ENCODE measurements around the gene ZNF557.

Gene ZNF557

DNA sequence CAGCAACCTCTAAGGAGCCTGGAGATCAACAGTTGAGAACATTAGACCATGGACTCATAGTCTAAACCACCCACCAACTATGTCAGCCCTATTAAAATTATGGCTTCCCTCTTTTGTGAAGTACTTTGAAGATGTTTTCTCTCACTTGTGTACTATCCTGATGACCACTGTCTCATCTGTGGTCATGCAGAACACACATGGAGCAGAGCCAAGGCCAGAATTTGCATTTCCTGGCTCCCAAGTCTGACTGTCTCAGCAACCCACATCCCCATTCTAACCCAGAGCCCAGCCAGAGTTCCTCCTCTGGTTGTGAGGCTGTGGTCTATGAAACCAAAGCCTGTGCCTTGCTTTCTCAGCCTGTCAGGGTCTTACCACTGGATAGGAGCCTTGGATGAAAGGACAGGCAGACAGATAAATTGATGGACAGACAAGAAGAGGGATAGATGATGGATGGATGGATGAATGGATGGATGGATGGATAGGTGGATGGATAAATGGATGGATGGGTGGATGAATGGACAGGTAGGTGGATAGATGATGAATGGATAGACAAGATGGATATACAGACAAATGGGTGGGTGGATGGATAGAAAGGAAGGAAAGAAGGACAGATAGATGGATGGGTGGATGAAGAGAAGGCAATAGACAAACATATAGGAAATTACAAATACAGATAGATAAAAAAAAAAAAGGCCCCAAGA, 35.4 kb downstream of the ZNF557 start:
- Histone ChIP-seq H3K4me3 (ENCODE audit: low read depth, low read length) (no peak overlapping the region), H3K36me3 (ENCODE audit: control insufficient read depth in 2 of 2, insufficient read depth in 1 of 2, low read length in 2 of 2) (no peaks in the 10 kb centered on the region), H3K9me3 (ENCODE audit: control insufficient read depth, insufficient read depth, low read depth, low read length) (no peaks in the 10 kb centered on the region), H3K27ac (ENCODE audit: extremely low read depth, low read depth, low read length) (no peak overlapping the region), H3K4me1 (ENCODE audit: control insufficient read depth, insufficient read depth, low read length) (no peaks in the 10 kb centered on the region)
- TF ChIP-seq ZNF311 (tag by site-specific recombination; IDR thresholded peaks at IDR 0.05; ENCODE audit: borderline replicate concordance) (no peak), GLI4 (tag by site-specific recombination; IDR thresholded peaks at IDR 0.05) (no peak), ZNF169 (tag by site-specific recombination; IDR thresholded peaks at IDR 0.05) (no peak), ZNF366 (tag by site-specific recombination; conservative IDR thresholded peaks at IDR 0.05) (peak; percentile 88), ZBTB17 (tag by site-specific recombination; IDR thresholded peaks at IDR 0.05) (peak; percentile 88), ZNF791 (tag by site-specific recombination; IDR thresholded peaks at IDR 0.05) (no peak), ZSCAN30 (tag by site-specific recombination; IDR thresholded peaks at IDR 0.05) (no peak), ZNF501 (tag by site-specific recombination; IDR thresholded peaks at IDR 0.05) (no peak), ZNF292 (tag by site-specific recombination; IDR thresholded peaks at IDR 0.05; ENCODE audit: borderline replicate concordance, low read depth) (no peak), ZNF555 (tag by site-specific recombination; conservative IDR thresholded peaks at IDR 0.05) (no peak), ZNF248 (tag by site-specific recombination; IDR thresholded peaks at IDR 0.05) (no peak), ZNF155 (tag by site-specific recombination; IDR thresholded peaks at IDR 0.05) (0 out of 2 replicates have a peak, but pooled peaks have one; percentile 57), ZNF2 (tag by site-specific recombination; IDR thresholded peaks at IDR 0.05) (no peak)
- TF ChIP-seq, protein P1, sequence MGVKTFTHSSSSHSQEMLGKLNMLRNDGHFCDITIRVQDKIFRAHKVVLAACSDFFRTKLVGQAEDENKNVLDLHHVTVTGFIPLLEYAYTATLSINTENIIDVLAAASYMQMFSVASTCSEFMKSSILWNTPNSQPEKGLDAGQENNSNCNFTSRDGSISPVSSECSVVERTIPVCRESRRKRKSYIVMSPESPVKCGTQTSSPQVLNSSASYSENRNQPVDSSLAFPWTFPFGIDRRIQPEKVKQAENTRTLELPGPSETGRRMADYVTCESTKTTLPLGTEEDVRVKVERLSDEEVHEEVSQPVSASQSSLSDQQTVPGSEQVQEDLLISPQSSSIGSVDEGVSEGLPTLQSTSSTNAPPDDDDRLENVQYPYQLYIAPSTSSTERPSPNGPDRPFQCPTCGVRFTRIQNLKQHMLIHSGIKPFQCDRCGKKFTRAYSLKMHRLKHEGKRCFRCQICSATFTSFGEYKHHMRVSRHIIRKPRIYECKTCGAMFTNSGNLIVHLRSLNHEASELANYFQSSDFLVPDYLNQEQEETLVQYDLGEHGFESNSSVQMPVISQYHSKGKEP (tag by site-specific recombination; IDR thresholded peaks at IDR 0.05) = no peak
- TF ChIP-seq, protein P2, sequence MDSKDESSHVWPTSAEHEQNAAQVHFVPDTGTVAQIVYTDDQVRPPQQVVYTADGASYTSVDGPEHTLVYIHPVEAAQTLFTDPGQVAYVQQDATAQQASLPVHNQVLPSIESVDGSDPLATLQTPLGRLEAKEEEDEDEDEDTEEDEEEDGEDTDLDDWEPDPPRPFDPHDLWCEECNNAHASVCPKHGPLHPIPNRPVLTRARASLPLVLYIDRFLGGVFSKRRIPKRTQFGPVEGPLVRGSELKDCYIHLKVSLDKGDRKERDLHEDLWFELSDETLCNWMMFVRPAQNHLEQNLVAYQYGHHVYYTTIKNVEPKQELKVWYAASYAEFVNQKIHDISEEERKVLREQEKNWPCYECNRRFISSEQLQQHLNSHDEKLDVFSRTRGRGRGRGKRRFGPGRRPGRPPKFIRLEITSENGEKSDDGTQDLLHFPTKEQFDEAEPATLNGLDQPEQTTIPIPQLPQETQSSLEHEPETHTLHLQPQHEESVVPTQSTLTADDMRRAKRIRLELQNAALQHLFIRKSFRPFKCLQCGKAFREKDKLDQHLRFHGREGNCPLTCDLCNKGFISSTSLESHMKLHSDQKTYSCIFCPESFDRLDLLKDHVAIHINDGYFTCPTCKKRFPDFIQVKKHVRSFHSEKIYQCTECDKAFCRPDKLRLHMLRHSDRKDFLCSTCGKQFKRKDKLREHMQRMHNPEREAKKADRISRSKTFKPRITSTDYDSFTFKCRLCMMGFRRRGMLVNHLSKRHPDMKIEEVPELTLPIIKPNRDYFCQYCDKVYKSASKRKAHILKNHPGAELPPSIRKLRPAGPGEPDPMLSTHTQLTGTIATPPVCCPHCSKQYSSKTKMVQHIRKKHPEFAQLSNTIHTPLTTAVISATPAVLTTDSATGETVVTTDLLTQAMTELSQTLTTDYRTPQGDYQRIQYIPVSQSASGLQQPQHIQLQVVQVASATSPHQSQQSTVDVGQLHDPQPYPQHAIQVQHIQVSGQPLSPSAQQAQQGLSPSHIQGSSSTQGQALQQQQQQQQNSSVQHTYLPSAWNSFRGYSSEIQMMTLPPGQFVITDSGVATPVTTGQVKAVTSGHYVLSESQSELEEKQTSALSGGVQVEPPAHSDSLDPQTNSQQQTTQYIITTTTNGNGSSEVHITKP (tag by site-specific recombination; IDR thresholded peaks at IDR 0.05) = no peak
- ChIA-PET CTCF (no interaction called here), POLR2A (no interaction called here)

DNA sequence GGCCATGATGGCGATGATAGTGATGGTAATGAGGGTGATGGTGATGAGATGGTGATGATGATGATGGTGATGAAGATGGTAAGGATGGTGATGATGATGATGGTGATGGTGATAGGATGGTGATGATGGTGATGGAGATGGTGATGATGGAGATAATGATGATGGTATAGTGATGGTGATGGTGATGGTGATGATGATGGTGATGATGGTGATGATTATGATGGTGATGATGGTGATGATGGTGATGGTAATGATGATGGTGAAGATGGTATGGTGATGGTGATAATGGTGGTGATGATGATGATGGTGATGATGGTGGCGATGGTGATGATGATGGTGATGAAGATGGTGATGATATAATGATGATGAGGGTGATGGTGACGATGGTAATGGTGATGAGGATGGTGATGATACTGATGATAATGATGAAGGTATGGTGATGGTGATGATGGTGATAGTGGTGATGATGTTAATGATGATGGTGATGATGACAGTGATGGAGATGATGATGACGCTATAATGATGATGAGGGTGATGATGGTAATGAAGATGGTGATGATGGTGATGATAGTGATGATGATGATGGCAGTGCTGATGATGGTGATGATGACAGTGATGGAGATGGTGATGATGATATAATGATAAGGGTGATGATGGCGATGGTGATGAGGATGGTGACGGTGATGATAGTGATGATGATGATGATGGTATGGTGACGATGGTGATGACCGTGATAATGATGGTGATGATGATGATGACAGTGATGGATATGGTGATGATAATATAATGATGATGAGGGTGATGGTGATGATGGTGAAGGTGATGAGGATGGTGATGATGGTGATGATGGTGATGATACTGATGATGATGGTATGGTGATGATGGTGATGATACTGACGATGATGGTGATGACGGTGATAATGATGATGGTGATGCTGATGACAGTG, 37.5 kb downstream of the ZNF557 start:
- POLR2A ChIA-PET = no interaction called here
- H3K36me3 ChIP-seq (ENCODE audit: control insufficient read depth in 2 of 2, insufficient read depth in 1 of 2, low read length in 2 of 2) = no peaks in the 10 kb centered on the region
- H3K4me3 ChIP-seq (ENCODE audit: low read depth, low read length) = no peak overlapping the region
- no peaks in the 10 kb centered on the region for H3K4me1 ChIP-seq (ENCODE audit: control insufficient read depth, insufficient read depth, low read length)
- H3K9me3 ChIP-seq (ENCODE audit: control insufficient read depth, insufficient read depth, low read depth, low read length) = no peaks in the 10 kb centered on the region
- CTCF ChIA-PET = no interaction called here
- H3K27ac ChIP-seq (ENCODE audit: extremely low read depth, low read depth, low read length) = no peak overlapping the region
- TF ChIP-seq, protein P3, sequence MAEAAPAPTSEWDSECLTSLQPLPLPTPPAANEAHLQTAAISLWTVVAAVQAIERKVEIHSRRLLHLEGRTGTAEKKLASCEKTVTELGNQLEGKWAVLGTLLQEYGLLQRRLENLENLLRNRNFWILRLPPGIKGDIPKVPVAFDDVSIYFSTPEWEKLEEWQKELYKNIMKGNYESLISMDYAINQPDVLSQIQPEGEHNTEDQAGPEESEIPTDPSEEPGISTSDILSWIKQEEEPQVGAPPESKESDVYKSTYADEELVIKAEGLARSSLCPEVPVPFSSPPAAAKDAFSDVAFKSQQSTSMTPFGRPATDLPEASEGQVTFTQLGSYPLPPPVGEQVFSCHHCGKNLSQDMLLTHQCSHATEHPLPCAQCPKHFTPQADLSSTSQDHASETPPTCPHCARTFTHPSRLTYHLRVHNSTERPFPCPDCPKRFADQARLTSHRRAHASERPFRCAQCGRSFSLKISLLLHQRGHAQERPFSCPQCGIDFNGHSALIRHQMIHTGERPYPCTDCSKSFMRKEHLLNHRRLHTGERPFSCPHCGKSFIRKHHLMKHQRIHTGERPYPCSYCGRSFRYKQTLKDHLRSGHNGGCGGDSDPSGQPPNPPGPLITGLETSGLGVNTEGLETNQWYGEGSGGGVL (tag by site-specific recombination; IDR thresholded peaks at IDR 0.05) = no peak
- TF ChIP-seq ZNF768 (tag by site-specific recombination; IDR thresholded peaks at IDR 0.05) (no peak), ZNF138 (tag by site-specific recombination; IDR thresholded peaks at IDR 0.05; ENCODE audit: borderline replicate concordance) (no peak), ZSCAN23 (tag by site-specific recombination; IDR thresholded peaks at IDR 0.05) (no peak)
- TF ChIP-seq, protein P4, sequence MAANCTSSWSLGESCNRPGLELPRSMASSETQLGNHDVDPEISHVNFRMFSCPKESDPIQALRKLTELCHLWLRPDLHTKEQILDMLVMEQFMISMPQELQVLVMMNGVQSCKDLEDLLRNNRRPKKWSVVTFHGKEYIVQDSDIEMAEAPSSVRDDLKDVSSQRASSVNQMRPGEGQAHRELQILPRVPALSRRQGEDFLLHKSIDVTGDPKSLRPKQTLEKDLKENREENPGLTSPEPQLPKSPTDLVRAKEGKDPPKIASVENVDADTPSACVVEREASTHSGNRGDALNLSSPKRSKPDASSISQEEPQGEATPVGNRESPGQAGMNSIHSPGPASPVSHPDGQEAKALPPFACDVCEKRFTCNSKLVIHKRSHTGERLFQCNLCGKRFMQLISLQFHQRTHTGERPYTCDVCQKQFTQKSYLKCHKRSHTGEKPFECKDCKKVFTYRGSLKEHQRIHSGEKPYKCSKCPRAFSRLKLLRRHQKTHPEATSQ (tag by site-specific recombination; IDR thresholded peaks at IDR 0.05) = 0 out of 2 replicates have a peak, but pooled peaks have one; percentile 52
- TF ChIP-seq, protein P5, sequence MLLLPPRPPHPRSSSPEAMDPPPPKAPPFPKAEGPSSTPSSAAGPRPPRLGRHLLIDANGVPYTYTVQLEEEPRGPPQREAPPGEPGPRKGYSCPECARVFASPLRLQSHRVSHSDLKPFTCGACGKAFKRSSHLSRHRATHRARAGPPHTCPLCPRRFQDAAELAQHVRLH (tag by site-specific recombination; IDR thresholded peaks at IDR 0.05) = peak; percentile 34; the same call in 1 of the 2 replicates
- TF ChIP-seq, protein P6, sequence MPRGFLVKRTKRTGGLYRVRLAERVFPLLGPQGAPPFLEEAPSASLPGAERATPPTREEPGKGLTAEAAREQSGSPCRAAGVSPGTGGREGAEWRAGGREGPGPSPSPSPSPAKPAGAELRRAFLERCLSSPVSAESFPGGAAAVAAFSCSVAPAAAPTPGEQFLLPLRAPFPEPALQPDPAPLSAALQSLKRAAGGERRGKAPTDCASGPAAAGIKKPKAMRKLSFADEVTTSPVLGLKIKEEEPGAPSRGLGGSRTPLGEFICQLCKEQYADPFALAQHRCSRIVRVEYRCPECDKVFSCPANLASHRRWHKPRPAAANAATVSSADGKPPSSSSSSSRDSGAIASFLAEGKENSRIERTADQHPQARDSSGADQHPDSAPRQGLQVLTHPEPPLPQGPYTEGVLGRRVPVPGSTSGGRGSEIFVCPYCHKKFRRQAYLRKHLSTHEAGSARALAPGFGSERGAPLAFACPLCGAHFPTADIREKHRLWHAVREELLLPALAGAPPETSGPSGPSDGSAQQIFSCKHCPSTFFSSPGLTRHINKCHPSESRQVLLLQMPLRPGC (tag by site-specific recombination; IDR thresholded peaks at IDR 0.05) = no peak; the same call in 1 of the 2 replicates

Data from HEK293 (cell line).